Myocyte (in vitro differentiated cells): ENCODE results near the gene DERA. TPM values are rescaled to one million over a fixed set of nuclear protein-coding genes. Genes with fewer than 3 reads are reported as not detected.
A peak's percentile ranks its signal among the peaks of the same experiment; 100 is the strongest.

Experiments
- DNase-seq: peaks from one replicate; pipeline ENCODE4 v3.0.0-alpha.2; 2012; ENCODE audit warnings: low read depth
- total RNA-seq: library from RNA; depleted of rRNA; stranded (reverse); fragments of >200 nt; gene quantifications from 2 replicates; pipeline ENCODE4 v1.2.3, GENCODE V29; 2014

The DERA gene
- total RNA-seq, 1 donor from 2014 or later: 70.4 TPM

- no peak for DNase-seq
Measured at GRCh38 chr12:16063726-16064125, 152.6 kb downstream of the DERA start.

DNA sequence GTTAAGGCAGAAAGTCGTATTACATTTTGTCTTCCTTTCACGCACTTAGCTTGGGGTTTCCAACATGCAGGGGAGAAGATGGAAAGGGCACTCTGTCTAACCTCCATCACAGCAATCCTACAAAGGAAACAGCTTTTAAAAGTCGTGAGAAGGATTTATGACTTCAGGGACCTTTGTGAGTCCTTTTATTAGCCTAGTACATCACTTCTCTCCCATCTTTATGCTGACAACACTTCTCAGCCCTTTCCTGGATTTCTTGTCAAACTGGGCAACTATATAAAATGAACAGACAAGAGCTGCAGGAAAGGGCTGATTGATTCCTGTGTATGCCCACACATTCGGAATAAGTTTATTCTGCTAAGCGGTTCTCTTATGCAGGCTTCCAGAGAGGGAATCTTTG lies 159.0 kb downstream of the DERA start:
- no peak for DNase-seq

GRCh38 chr12:16072678-16073077 lies 161.5 kb downstream of the DERA start:
- DNase-seq: no peak

GRCh38 chr12:16074894-16075293 lies 163.8 kb downstream of the DERA start:
- DNase-seq: no peak

GRCh38 chr12:16075887-16076286 lies 164.8 kb downstream of the DERA start:
- DNase-seq: no peak

- peak; percentile 68 for DNase-seq
Measured at GRCh38 chr12:16076557-16076956, 165.4 kb downstream of the DERA start.

DNA sequence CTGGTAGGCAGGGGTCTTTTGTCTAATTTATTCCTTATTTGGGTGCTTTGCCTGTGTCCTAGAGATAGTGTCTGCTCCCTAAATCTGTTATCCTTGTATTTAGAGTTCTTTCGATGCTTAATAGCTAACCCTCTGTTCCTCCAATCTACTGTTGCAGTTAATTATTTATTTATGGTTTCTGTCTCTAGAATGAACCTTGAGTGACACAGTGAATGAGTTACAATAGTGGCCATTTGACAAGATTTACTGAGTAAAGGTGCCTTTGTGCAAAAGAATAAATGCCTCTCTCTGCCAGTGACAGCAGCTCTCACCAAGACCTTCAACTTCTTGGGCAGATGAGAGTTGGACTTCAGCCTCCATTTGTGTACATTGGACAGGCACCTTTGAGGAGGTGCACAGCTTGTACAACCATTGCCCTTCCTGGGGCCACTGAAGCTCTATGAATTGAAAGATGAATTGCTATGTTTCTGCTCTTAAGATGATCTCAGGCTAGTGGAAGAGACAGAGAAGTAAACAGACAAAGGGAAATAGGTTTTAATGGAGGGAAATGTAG lies 165.9 kb downstream of the DERA start:
- DNase-seq: no peak

DNA sequence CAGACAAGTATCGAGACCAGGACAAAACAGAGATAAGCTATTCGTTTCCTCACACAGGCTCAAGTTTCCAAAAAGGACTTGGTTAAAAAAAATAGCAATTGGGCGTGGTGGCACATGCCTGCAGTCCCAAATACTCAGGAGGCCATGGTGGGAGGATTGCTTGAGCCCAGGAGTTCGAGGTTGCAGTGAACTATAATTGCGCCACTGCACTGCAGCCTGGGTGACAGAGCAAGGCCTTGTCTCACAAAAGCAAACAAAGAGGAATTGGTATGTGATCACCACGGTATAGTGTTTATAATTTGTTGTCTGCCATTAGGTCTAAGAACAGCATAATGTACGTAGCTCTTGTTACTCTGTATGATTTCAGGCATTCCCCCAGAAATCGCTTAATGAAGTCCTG lies 175.3 kb downstream of the DERA start:
- DNase-seq: peak; percentile 18

DNA sequence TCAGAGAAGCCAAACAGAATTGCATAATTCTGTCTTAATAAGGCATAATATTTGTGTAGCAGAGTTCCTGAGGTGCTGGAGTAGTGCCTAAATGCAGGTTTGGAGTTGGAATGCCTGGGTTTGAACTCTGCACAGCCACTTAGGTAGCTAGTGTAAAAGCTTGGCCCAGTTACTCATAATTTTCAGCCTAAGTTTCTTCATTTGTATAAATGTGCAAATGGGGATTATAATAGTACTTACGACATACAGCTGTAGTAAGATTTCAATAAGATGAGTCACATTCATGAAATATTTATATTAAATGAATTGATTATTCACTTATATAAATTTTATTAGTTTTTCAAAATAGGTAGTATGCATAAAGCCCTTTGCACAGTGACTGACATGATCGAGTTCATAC lies 175.8 kb downstream of the DERA start:
- DNase-seq: no peak

Other genes with a start within 250 kb of the DERA start
- 65.2 and 80.3 TPM in 2 replicates for gene EPS8, start 121.9 kb upstream of the DERA start, total RNA-seq
- gene STRAP, start 28.9 kb upstream of the DERA start, total RNA-seq: 116 and 121 TPM in 2 replicates